NCI-H1436 treated with DMSO at 0.1 percent for 48 hours (cell line): ENCODE results near the gene FUNDC1.

Source experiments
- DNase-seq: peaks from one replicate; lab custom pipeline; 2025; lab: John Stamatoyannopoulos, UW

The FUNDC1 gene

GRCh38 chrX:44480591-44480990, 62.1 kb downstream of the FUNDC1 start:
- DNase-seq, result no peak

GRCh38 chrX:44474410-44474809, 68.2 kb downstream of the FUNDC1 start:
- DNase-seq, result no peak
